ENCODE data around the gene KIF4A. TPM values are rescaled to one million over a fixed set of nuclear protein-coding genes. Genes with fewer than 3 reads are reported as not detected.
"Not testable (repeated sequence)": the region's sequence is repeated elsewhere in the genome, so short reads cannot be mapped to it uniquely, and the experiment has no call there.

KIF4A gene
- polyA plus RNA-seq, 1 experiment, result 10.8 TPM

DNA sequence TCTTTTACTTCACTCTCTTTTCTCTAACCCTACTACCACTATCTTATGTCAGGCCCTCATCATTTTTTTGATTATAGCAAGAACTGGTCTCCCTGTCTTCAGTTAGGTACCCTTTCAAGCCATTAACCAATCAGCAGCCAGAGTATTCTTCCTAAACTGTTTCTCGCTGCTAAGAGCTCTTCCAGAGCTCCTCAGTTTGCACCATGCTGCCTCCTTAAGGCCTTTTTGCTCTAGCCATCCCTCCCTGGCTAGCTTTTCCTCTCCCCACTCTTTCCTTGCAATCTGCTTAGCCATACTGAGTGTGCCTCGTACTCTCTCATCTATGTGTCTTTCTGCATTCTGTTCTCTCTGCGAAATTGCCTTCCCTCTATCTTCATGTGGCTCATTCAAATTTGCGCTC, 32.9 kb downstream of the KIF4A start:
- DNase-seq (ENCODE audit: low read depth), result no peak
- no peaks in the 10 kb centered on the region for H3K36me3 ChIP-seq (ENCODE audit: control insufficient read depth, insufficient read depth, low read length)
- POLR2A ChIA-PET, result no interaction called here
- H3K27me3 ChIP-seq (ENCODE audit: control insufficient read depth, insufficient read depth, low read length), result no peaks in the 10 kb centered on the region
- TF ChIP-seq, protein P1, sequence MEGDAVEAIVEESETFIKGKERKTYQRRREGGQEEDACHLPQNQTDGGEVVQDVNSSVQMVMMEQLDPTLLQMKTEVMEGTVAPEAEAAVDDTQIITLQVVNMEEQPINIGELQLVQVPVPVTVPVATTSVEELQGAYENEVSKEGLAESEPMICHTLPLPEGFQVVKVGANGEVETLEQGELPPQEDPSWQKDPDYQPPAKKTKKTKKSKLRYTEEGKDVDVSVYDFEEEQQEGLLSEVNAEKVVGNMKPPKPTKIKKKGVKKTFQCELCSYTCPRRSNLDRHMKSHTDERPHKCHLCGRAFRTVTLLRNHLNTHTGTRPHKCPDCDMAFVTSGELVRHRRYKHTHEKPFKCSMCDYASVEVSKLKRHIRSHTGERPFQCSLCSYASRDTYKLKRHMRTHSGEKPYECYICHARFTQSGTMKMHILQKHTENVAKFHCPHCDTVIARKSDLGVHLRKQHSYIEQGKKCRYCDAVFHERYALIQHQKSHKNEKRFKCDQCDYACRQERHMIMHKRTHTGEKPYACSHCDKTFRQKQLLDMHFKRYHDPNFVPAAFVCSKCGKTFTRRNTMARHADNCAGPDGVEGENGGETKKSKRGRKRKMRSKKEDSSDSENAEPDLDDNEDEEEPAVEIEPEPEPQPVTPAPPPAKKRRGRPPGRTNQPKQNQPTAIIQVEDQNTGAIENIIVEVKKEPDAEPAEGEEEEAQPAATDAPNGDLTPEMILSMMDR (IDR thresholded peaks at IDR 0.05; ENCODE audit: insufficient read depth, low read depth, low read length), result no peak
- CTCF ChIA-PET, result no interaction called here
- no peak overlapping the region for H3K4me3 ChIP-seq (ENCODE audit: low read depth, low read length)

DNA sequence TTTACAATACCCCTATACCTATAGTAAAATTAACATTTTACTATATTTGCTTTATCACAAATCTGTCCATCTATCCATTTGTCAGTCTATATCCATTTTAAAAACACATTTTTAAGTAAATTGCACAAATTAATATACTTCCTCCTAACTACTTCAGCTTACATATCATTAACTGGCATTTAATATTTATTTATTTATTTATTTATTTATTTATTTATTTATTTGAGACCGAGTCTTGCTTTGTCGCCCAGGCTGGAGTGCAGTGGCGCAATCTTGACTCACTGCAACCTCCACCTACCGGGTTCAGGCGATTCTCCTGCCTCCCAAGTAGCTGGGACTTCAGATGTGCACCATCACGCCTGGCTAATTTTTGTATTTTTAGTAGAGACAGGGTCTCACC, 33.7 kb downstream of the KIF4A start:
- POLR2A ChIA-PET; DNase-seq (ENCODE audit: low read depth); H3K4me3 ChIP-seq (ENCODE audit: low read depth, low read length); CTCF ChIA-PET; H3K27me3 ChIP-seq (ENCODE audit: control insufficient read depth, insufficient read depth, low read length); H3K36me3 ChIP-seq (ENCODE audit: control insufficient read depth, insufficient read depth, low read length): not testable (repeated sequence)

DNA sequence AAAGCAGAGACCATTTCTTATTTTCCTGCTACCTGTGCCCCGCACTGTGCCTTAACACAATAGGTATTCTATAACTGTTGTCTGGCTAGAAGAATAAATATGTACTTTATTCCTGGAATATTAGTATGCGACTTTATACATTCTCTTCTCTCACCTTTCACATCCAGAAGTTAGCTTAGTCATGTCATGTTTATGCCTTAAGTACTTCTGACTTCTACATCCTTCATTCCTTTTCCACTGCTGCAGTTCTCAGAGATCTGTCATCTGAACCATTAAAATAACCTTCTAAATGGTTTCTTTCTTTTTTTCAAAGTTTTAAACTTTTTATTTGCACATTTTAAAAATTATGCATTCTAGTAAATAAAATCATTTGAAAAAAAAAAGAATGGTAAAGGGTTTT, 34.4 kb downstream of the KIF4A start:
- ChIA-PET POLR2A (no interaction called here), CTCF (no interaction called here)
- TF ChIP-seq, protein P1 (IDR thresholded peaks at IDR 0.05; ENCODE audit: insufficient read depth, low read depth, low read length), result no peak
- H3K27me3 ChIP-seq (ENCODE audit: control insufficient read depth, insufficient read depth, low read length), result no peaks in the 10 kb centered on the region
- DNase-seq (ENCODE audit: low read depth), result no peak
- H3K4me3 ChIP-seq (ENCODE audit: low read depth, low read length), result no peak overlapping the region
- H3K36me3 ChIP-seq (ENCODE audit: control insufficient read depth, insufficient read depth, low read length), result no peaks in the 10 kb centered on the region

DNA sequence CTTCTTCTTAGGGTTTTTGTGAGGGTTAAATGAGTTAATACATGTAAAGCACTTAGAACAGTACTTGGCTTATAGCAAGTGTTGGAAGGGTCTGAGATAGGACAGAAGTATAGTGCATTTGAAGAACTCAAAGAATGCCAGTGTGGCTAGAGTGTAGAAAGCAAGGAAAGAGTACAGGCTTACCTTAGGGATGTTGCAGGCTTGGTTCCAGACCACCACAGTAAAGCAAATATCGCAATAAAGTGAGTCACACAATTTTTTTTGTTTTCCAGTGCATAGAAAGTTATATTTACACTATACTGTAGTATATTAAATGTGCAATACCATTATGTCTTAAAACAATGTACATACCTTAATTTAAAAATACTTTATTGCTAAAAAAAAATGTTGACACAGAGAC, 41.3 kb downstream of the KIF4A start:
- no peaks in the 10 kb centered on the region for H3K27me3 ChIP-seq (ENCODE audit: control insufficient read depth, insufficient read depth, low read length)
- POLR2A ChIA-PET, result no interaction called here
- CTCF ChIA-PET, result interaction anchor here (1.7 kb wide), 1 partner anchor 9 kb away, joined by 5 read pairs; no protein-coding TSS in a partner anchor
- H3K4me3 ChIP-seq (ENCODE audit: low read depth, low read length), result no peak overlapping the region
- TF ChIP-seq, protein P1 (IDR thresholded peaks at IDR 0.05; ENCODE audit: insufficient read depth, low read depth, low read length), result no peak
- H3K36me3 ChIP-seq (ENCODE audit: control insufficient read depth, insufficient read depth, low read length), result no peaks in the 10 kb centered on the region
- DNase-seq (ENCODE audit: low read depth), result no peak

DNA sequence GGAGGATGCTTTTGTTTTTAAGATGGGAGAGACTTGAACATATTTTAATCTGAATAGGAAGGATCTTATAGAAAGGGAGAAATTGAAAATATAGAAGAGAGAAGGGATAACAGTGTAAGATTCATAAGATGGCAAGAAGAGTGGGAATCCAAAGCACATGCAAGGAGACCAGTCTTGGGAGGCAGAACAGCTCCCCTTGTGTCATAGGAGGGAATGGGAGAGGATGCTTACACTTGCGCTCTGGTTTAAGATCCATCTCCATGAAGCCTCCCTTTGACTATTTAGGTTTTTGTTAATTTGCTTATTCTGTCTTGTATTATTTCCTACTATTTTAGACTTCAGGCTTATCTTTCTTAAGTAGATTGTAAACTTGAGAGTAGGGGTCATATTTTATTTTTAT, 42.7 kb downstream of the KIF4A start:
- Histone ChIP-seq H3K27me3 (ENCODE audit: control insufficient read depth, insufficient read depth, low read length) (no peaks in the 10 kb centered on the region), H3K4me3 (ENCODE audit: low read depth, low read length) (no peak overlapping the region), H3K36me3 (ENCODE audit: control insufficient read depth, insufficient read depth, low read length) (no peaks in the 10 kb centered on the region)
- TF ChIP-seq, protein P1 (IDR thresholded peaks at IDR 0.05; ENCODE audit: insufficient read depth, low read depth, low read length), result no peak
- CTCF ChIA-PET, result no interaction called here
- DNase-seq (ENCODE audit: low read depth), result no peak
- POLR2A ChIA-PET, result no interaction called here

DNA sequence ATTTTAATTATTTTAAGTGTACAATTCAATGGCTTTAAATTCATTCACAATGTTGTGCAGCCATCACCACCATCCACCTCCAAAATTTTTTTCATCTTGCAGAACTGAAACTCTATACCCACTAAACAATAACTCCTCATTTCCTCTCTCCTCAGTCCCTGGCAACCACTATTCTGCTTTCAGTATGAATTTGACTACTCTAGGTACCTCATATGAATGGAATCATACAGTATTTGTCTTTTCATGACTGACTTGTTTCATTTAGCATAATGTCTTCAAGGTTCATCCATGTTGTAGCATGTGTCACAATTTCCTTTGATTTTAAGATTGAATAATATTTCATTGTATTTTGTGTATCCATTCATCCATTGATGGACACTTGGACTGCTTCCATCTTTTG, 46.9 kb downstream of the KIF4A start:
- CTCF ChIA-PET, result no interaction called here
- DNase-seq (ENCODE audit: low read depth), result no peak
- TF ChIP-seq, protein P1 (IDR thresholded peaks at IDR 0.05; ENCODE audit: insufficient read depth, low read depth, low read length), result no peak

More for the DNA sequence above, 46.9 kb downstream of the KIF4A start:
- POLR2A ChIA-PET, result no interaction called here
- no peaks in the 10 kb centered on the region for H3K27me3 ChIP-seq (ENCODE audit: control insufficient read depth, insufficient read depth, low read length)
- no peak overlapping the region for H3K4me3 ChIP-seq (ENCODE audit: low read depth, low read length)
- H3K36me3 ChIP-seq (ENCODE audit: control insufficient read depth, insufficient read depth, low read length), result no peaks in the 10 kb centered on the region
